Head of caudate nucleus (tissue), 42 donors: ENCODE measurements around the gene BRINP1.

Experiments
- DNase-seq, 42 donors: peaks; one replicate each; pipeline versions ENCODE4 v3.0.0 to v3.0.0-alpha.2; 2020 to 2021; ENCODE audit warnings: mixed read lengths in 7 of 42
- intact Hi-C: fragments of 100-400 bp; cut with DNase I; formaldehyde crosslinking; loops from one replicate; pipeline ENCODE4 v1.15.0; 2022

Gene BRINP1

DNA sequence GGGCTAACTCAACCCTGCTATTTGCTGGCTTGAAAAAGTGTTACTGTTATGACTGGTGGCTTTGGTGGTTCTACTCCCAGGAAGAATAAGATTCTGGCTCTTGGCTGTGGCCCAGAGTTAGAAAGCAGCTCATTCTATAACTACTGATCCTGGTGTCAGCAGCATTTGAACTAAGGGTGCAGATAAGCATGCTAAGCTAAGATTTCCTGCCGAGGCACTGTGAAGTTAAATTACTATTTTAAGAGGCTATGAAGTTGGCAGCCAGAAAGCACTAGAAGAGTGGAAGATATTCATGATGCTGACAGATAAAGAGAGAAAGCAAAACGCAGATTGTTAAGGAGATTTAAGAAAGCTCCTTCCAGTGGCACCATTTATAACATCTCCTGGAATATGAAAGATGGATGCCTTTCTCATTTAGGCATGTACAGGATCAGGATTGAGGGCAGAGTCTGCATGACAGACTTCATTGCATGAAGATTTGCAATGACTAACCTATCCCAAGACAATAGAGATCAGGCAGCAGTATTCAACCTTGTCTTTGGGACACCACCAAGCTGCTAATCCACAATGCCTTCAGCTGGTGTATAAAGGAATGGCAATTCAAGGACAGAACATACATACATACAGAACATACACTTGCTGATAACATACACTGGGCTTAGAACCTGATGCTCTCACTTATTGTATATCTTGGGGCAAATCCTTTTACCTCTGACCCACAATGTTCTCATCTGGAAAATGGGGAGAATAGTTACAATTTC is 11.7 kb downstream of the BRINP1 start:
- intact Hi-C loops, result no loop called here

GRCh38 chr9:119349351-119349825 is 19.8 kb downstream of the BRINP1 start:
- intact Hi-C loops, result no loop called here
- no peak for DNase-seq

More for the DNA sequence above, 11.7 kb downstream of the BRINP1 start:
- no peak for DNase-seq

DNA sequence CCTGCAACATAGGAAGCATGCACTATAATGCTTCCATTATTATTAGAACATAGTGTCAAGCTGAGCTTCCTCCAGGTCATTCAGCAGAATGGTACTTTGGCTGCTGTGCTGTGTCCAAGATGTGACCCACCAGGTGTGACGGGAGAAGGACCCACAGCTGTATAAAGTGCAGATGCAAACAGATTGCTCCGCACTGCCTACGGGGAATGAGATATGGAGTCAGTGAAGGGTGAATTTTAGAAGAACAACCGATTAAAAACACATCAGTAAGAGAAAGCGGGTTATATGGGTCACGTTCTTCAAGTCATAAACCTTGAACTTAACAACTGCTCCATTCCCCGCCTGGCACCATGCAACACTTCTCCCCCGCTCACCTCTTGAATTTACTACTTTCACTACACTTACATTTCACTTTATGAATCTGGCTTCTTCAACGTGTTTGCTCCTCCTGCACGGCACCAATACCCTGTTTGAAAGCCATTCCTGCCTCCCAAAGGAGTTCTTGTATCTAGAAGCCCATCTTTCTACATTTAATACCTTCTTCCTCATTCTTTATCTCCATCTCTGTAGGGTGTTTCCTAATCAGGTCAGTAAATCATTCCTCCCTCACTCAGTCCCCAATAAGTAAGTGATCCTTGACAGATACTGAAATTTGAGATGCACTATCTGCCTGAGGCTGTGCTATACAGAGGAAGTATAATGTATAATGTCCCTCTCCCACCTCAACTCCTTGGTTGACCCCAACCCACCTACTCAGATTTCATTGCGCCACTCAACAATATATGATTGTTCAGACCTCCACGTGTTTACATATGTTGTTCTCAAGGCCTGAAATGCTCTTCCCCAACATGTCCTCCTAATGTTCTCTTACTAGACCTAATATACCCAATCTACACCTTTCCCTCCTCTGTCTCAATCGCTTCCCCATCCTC is 25.9 kb downstream of the BRINP1 start:
- intact Hi-C loops, result no loop called here
- no peak for DNase-seq

DNA sequence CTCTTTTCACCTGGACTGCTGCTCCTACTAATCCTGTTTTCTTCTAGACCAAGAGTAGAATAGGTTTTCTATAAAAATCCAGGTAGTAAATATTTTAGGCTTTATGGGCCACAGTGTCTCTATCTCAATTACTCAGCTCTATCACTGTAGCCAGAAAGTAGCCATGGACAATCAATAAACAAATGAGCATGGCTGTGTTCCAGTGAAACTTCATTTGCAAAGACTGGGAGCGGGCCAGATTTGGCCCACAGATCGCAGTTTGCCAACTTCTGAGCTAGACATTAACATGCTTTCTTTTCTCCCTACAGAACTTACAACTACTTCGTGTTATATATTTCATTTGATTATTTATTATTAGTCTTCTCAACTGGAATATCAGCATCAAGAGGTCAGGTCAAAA is 30.2 kb downstream of the BRINP1 start:
- peak in 2 of 42 donors; percentile 4 to 19 for DNase-seq
- intact Hi-C loops, result no loop called here

- intact Hi-C loops, result no loop called here
- no peak for DNase-seq
Observed at GRCh38 chr9:119337573-119337972, 31.7 kb downstream of the BRINP1 start.

GRCh38 chr9:119334745-119335144 is 34.5 kb downstream of the BRINP1 start:
- intact Hi-C loops, result no loop called here
- no peak for DNase-seq

DNA sequence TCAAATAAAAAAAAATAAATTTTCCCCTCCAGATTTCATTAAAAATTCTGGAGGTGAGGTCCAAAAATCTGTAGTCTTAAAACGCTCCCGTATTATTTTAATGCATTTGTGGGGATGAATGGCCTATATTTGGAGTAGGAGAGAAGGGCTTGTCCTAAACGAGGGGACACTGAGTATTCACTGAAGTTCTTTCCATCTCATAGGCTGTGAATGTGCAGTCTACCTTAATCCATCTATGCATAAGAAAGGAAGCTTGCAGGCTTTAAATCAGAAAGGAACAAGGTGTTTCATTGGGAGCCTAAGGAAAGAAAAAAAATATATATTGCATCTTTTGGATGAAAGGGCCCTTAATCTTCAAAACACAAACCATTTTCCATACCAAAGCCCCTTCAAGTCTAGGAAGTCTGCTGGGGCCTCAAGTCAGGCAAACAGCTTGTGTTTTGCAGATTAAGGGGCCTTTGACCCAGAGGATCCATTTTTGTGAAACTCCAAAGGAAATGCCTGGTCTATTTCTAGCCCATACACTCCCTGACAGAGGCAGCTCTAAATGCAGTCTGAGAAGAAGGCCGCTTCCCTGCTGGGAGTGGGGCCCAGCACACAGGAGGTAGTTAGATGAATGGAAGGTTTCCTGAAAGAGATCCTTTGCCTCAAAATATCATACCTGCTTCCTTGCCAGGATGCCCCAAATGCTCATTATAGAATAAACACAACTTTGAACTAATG is 35.6 kb downstream of the BRINP1 start:
- intact Hi-C loops, result no loop called here
- no peak for DNase-seq

DNA sequence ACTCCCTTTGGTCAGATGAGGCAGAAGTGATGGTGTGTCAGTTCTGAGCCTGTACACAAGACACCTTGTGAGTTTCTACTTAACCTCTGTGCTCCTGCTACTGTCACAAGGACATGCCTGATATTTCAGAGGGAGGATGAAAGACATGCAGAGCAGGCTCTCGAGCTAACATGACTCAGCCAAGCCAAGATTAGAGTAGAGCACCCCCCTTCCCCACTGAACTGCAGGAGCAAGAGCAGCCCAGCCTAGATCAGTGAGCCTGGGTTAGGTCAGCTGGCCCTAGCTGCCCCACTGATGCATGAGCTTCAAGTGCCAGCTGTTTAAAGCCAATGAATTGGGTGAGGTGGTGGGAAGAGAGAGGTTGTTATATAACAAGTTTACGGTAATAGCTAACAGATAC is 36.7 kb downstream of the BRINP1 start:
- DNase-seq, result peak in 22 of 42 donors; percentile 4 to 74 (median 39)
- intact Hi-C loops, result no loop called here

DNA sequence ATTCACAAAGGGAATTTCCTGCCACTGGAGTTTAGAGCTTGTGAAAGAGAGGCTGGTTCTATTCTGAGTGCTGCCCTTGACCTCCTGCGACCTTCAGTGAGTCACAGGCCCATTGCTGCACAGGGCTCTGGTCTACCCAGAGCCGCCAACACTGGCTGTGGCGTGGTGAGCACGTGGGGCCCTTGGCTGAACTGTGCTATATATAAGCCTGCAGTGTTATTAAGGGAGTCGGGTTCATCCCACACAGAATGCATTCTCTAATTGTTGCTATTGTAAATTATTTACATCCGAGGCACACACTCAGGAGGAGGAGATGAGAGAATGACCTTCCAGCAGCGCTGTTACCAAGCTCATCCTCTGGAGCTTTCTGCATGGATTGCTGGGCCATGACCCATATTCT is 47.1 kb downstream of the BRINP1 start:
- intact Hi-C loops, result no loop called here
- DNase-seq, result peak in 4 of 42 donors; percentile 16 to 64 (median 22)

GRCh38 chr9:119318371-119318770 is 50.9 kb downstream of the BRINP1 start:
- intact Hi-C loops, result no loop called here
- DNase-seq, result peak in 32 of 42 donors; percentile 6 to 77 (median 52)

DNA sequence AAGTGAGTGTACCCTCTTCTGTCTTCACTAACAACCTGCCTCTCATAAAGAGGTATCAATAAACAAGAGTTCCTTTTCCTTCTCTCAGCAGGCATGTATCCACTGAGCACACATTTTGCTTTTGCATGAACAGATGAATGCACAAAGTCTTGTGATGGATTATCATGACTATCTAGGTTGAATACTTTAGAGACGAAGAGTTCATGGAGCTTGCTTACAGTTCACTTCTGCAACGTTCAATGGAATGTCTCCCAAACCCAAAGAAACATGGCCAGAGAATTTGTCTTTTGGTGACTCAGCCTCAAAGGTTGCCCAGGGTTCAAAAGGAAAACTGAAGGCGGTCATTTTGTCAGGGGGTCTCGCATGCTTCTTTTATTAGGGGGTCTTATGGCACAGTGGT is 55.4 kb downstream of the BRINP1 start:
- intact Hi-C loops, result no loop called here
- no peak for DNase-seq

GRCh38 chr9:119310741-119311140 is 58.5 kb downstream of the BRINP1 start:
- no peak for DNase-seq
- intact Hi-C loops, result no loop called here

DNA sequence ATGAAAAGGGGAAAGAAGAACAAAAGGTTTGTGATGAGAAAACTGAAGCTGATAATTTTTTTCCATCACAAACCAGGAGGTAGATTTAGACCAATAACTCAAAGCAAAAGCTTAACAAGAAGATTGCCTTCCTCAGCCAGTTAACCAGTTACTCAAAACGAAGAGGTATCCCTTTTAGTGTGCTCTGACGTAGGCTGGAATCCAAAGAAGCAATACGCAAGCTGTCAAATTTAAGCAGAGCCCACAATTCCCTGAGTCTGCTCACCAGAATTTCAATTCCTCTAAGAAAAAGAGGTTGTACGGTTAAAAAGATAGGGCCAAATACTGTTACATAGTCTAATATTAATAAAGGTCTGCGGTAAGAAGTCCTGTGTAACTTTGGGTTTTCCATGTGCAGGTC is 61.8 kb downstream of the BRINP1 start:
- peak in 3 of 42 donors; percentile 15 to 51 (median 22) for DNase-seq
- intact Hi-C loops, result no loop called here

- DNase-seq, result no peak
- intact Hi-C loops, result no loop called here
Observed at GRCh38 chr9:119304555-119304954, 64.7 kb downstream of the BRINP1 start.

GRCh38 chr9:119302988-119303698 is 66.1 kb downstream of the BRINP1 start:
- peak in 23 of 42 donors; percentile 9 to 71 (median 42) for DNase-seq
- intact Hi-C loops, result no loop called here

GRCh38 chr9:119298076-119298853 is 71.0 kb downstream of the BRINP1 start:
- DNase-seq, result no peak
- intact Hi-C loops, result no loop called here

- intact Hi-C loops, result no loop called here
- peak in 9 of 42 donors; percentile 7 to 76 (median 31) for DNase-seq
Observed at GRCh38 chr9:119291554-119291953, 77.7 kb downstream of the BRINP1 start.
